Activated T-cell treated with anti-CD3 and anti-CD28 coated beads, Interleukin-2, amount 50 U/mL, for 1 hour (primary cell): ENCODE measurements around the gene NOP14.

Experiments
- DNase-seq: peaks from one replicate; pipeline ENCODE4 v3.0.0-alpha.2; 2020

The NOP14 gene

GRCh38 chr4:2908686-2909085 is 54.5 kb downstream of the NOP14 start:
- DNase-seq: no peak

- DNase-seq: no peak
Measured at GRCh38 chr4:2907706-2908293, 55.4 kb downstream of the NOP14 start.

GRCh38 chr4:2907226-2907625 is 56.0 kb downstream of the NOP14 start:
- no peak for DNase-seq

- DNase-seq: no peak
Measured at GRCh38 chr4:2906218-2906617, 57.0 kb downstream of the NOP14 start.

- DNase-seq: no peak
Measured at GRCh38 chr4:2905544-2905943, 57.7 kb downstream of the NOP14 start.

GRCh38 chr4:2902126-2902525 is 61.1 kb downstream of the NOP14 start:
- DNase-seq: no peak

- DNase-seq: no peak
Measured at GRCh38 chr4:2901186-2901585, 62.0 kb downstream of the NOP14 start.

GRCh38 chr4:2900741-2901140 is 62.5 kb downstream of the NOP14 start:
- no peak for DNase-seq

- DNase-seq: no peak
Measured at GRCh38 chr4:2898001-2898400, 65.2 kb downstream of the NOP14 start.

GRCh38 chr4:2893772-2894171 is 69.4 kb downstream of the NOP14 start:
- no peak for DNase-seq

- DNase-seq: no peak
Measured at GRCh38 chr4:2891294-2891693, 71.9 kb downstream of the NOP14 start.

- no peak for DNase-seq
Measured at GRCh38 chr4:2888886-2889285, 74.3 kb downstream of the NOP14 start.
